HEK293 (cell line): ENCODE measurements around the gene MRGPRD.

Experiments
- CTCF ChIA-PET: fragments of 350-600 bp; formaldehyde crosslinking; extraction: SDS; loops from one replicate; lab custom pipeline; 2021; ENCODE audit warnings: antibody characterized with exemption; lab: Yijun Ruan, JAX
- POLR2A ChIA-PET: fragments of 300-600 bp; formaldehyde crosslinking; extraction: SDS; loops from one replicate; lab custom pipeline; 2020; ENCODE audit warnings: antibody characterized with exemption, inconsistent platforms; lab: Yijun Ruan, JAX
- H3K27ac ChIP-seq: fragments of 200-500 bp; sonication (Bioruptor generic); 2 replicates; pipeline ENCODE4 v1.5.1; 2014; ENCODE audit warnings: low read depth, low read length, control low read depth, inconsistent platforms; ENCODE audit errors: extremely low read depth
- H3K36me3 ChIP-seq, 2 experiments: fragments of 200-500 bp in 1 of 2; sonication (Bioruptor generic) in 1 of 2; 1 replicate in 1 of 2; 2 replicates in 1 of 2; pipeline ENCODE4 v1.5.1; 2014 to 2017; ENCODE audit warnings: inconsistent platforms in 2 of 2, low read length in 2 of 2; ENCODE audit not compliant: control insufficient read depth in 2 of 2, insufficient read depth in 1 of 2
- H3K4me1 ChIP-seq: fragments of 200-500 bp; sonication (Bioruptor generic); 2 replicates; pipeline ENCODE4 v1.5.1; 2014; ENCODE audit warnings: mild to moderate bottlenecking, low read length, inconsistent platforms; ENCODE audit not compliant: control insufficient read depth, insufficient read depth
- H3K4me3 ChIP-seq: 2 replicates; pipeline ENCODE4 v1.5.1; 2011; ENCODE audit warnings: low read depth, mild to moderate bottlenecking, control low read depth, low read length, moderate library complexity
- H3K9me3 ChIP-seq: fragments of 200-500 bp; sonication (Bioruptor generic); 2 replicates; pipeline ENCODE4 v1.5.1; 2014; ENCODE audit warnings: low read depth, low read length, inconsistent platforms; ENCODE audit not compliant: control insufficient read depth, insufficient read depth
- ATF2 ChIP-seq: fragments of 450-650 bp; formaldehyde crosslinking; IDR thresholded peaks from 2 replicates; pipeline ENCODE4 v1.5.1; 2016; ENCODE audit warnings: missing biosample characterization, missing genetic modification characterization, low read depth
- BCL11B ChIP-seq: fragments of 450-650 bp; formaldehyde crosslinking; IDR thresholded peaks from 2 replicates; pipeline ENCODE4 v1.5.1; 2016; ENCODE audit warnings: low read depth, missing biosample characterization, missing genetic modification characterization
- GLIS2 ChIP-seq: fragments of 450-650 bp; formaldehyde crosslinking; IDR thresholded peaks from 2 replicates; pipeline ENCODE4 v1.5.1; 2016; ENCODE audit warnings: missing biosample characterization, missing genetic modification characterization
- KLF16 ChIP-seq: fragments of 450-650 bp; formaldehyde crosslinking; IDR thresholded peaks from 2 replicates; pipeline ENCODE4 v1.5.1; 2017; ENCODE audit warnings: missing biosample characterization, missing genetic modification characterization
- ZBTB1 ChIP-seq: fragments of 450-650 bp; formaldehyde crosslinking; IDR thresholded peaks from 2 replicates; pipeline ENCODE4 v1.5.1; 2016; ENCODE audit warnings: missing biosample characterization, missing genetic modification characterization
- ZBTB8A ChIP-seq: fragments of 450-650 bp; formaldehyde crosslinking; IDR thresholded peaks from 2 replicates; pipeline ENCODE4 v1.5.1; 2016; ENCODE audit warnings: missing biosample characterization, missing genetic modification characterization
- ZNF10 ChIP-seq: fragments of 450-650 bp; formaldehyde crosslinking; IDR thresholded peaks from 2 replicates; pipeline ENCODE4 v1.5.1; 2017; ENCODE audit warnings: missing biosample characterization, missing genetic modification characterization
- ZNF292 ChIP-seq: fragments of 450-650 bp; formaldehyde crosslinking; IDR thresholded peaks from 2 replicates; pipeline ENCODE4 v1.5.1; 2016; ENCODE audit warnings: low read depth, missing biosample characterization, missing genetic modification characterization, borderline replicate concordance
- ZNF433 ChIP-seq: fragments of 450-650 bp; formaldehyde crosslinking; IDR thresholded peaks from 2 replicates; pipeline ENCODE4 v1.5.1; 2016; ENCODE audit warnings: missing biosample characterization, missing genetic modification characterization, low read depth
- ZNF610 ChIP-seq: fragments of 450-650 bp; formaldehyde crosslinking; IDR thresholded peaks from 2 replicates; pipeline ENCODE4 v1.5.1; 2016; ENCODE audit warnings: missing biosample characterization, missing genetic modification characterization, borderline replicate concordance
- ZNF785 ChIP-seq: fragments of 450-650 bp; formaldehyde crosslinking; IDR thresholded peaks from 2 replicates; pipeline ENCODE4 v1.5.1; 2016; ENCODE audit warnings: missing biosample characterization, missing genetic modification characterization
- ZNF791 ChIP-seq: fragments of 450-650 bp; formaldehyde crosslinking; IDR thresholded peaks from 2 replicates; pipeline ENCODE4 v1.5.1; 2016; ENCODE audit warnings: missing biosample characterization, missing genetic modification characterization
- ZXDB ChIP-seq: fragments of 450-650 bp; formaldehyde crosslinking; IDR thresholded peaks from 2 replicates; pipeline ENCODE4 v1.5.1; 2016; ENCODE audit warnings: missing biosample characterization, missing genetic modification characterization
- TF ChIP-seq, protein P1 (sequence below): fragments of 450-650 bp; formaldehyde crosslinking; optimal IDR thresholded peaks from 2 replicates; pipeline ENCODE3; 2016; ENCODE audit warnings: missing biosample characterization, mild to moderate bottlenecking, missing genetic modification characterization
- TF ChIP-seq, protein P2 (sequence below): fragments of 450-650 bp; formaldehyde crosslinking; IDR thresholded peaks from 2 replicates; pipeline ENCODE4 v1.5.1; 2016; ENCODE audit warnings: missing biosample characterization, missing genetic modification characterization
- TF ChIP-seq, protein P3 (sequence below): fragments of 450-650 bp; formaldehyde crosslinking; IDR thresholded peaks from 2 replicates; pipeline ENCODE4 v1.5.1; 2016; ENCODE audit warnings: missing biosample characterization, missing genetic modification characterization

MRGPRD gene

DNA sequence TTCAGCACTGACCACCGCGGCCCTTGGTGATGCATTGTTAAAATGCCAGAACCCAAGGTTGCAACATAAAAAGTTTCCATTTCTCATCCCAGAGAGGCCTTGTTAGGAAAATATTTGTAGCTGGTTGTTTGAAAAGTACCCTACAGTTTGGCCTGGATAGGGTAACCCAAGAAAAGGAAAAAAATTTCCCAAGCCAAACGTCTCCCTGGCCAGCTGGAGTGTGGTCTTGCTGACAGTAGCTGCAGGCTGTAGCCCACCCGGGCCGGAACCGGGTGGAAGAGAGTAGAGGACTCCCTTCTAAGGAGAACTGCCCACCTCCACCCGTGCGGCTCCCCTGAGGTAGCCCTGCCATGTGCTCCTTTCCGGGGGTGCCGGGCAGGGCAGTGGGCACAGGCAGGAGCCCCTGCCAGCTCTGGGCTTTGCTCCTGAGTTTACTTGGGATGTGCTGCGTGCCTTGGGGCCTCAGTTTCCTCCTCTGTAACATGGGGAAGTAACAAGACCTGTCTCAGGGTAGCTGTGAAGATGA lies 38.6 kb downstream of the MRGPRD start:
- peaks cover 0 to 34% of the 10 kb centered on the region in 2 experiments; a peak in 1 of 3 replicates for H3K36me3 ChIP-seq
- no peaks in the 10 kb centered on the region for H3K9me3 ChIP-seq
- TF ChIP-seq ZNF10 (tag by site-specific recombination) (no peak), ZBTB1 (tag by site-specific recombination) (no peak), ZNF433 (no peak), GLIS2 (tag by site-specific recombination) (no peak), ATF2 (no peak)
- TF ChIP-seq, all 188 proteins: peak for 0
- no peaks in the 10 kb centered on the region for H3K4me1 ChIP-seq
- ChIA-PET POLR2A (no interaction called here), CTCF (no interaction called here)
- no peak overlapping the region for H3K27ac ChIP-seq
- no peak overlapping the region for H3K4me3 ChIP-seq

- no peak for TF ChIP-seq ZNF433
- Histone ChIP-seq H3K36me3 (peaks cover 0 to 40% of the 10 kb centered on the region in 2 experiments; a peak in 1 of 3 replicates), H3K27ac (no peak overlapping the region), H3K4me1 (no peaks in the 10 kb centered on the region), H3K9me3 (no peaks in the 10 kb centered on the region), H3K4me3 (no peak overlapping the region)
- ChIA-PET POLR2A (no interaction called here), CTCF (no interaction called here)
These were observed 39.3 kb downstream of the MRGPRD start for GRCh38 chr11:68941324-68942094.

GRCh38 chr11:68940651-68941323 lies 40.0 kb downstream of the MRGPRD start:
- Histone ChIP-seq H3K36me3 (peaks cover 0 to 47% of the 10 kb centered on the region in 2 experiments; a peak in 1 of 3 replicates), H3K4me1 (no peaks in the 10 kb centered on the region), H3K9me3 (no peaks in the 10 kb centered on the region)
- no peak for TF ChIP-seq ZNF610 (tag by site-specific recombination)
- no peak for TF ChIP-seq ZNF785 (tag by site-specific recombination)
- no peak for TF ChIP-seq ZNF292 (tag by site-specific recombination)
- TF ChIP-seq, all 188 proteins: peak for 0
- no peak overlapping the region for H3K4me3 ChIP-seq
- H3K27ac ChIP-seq = no peak overlapping the region
- ChIA-PET CTCF (no interaction called here), POLR2A (no interaction called here)

DNA sequence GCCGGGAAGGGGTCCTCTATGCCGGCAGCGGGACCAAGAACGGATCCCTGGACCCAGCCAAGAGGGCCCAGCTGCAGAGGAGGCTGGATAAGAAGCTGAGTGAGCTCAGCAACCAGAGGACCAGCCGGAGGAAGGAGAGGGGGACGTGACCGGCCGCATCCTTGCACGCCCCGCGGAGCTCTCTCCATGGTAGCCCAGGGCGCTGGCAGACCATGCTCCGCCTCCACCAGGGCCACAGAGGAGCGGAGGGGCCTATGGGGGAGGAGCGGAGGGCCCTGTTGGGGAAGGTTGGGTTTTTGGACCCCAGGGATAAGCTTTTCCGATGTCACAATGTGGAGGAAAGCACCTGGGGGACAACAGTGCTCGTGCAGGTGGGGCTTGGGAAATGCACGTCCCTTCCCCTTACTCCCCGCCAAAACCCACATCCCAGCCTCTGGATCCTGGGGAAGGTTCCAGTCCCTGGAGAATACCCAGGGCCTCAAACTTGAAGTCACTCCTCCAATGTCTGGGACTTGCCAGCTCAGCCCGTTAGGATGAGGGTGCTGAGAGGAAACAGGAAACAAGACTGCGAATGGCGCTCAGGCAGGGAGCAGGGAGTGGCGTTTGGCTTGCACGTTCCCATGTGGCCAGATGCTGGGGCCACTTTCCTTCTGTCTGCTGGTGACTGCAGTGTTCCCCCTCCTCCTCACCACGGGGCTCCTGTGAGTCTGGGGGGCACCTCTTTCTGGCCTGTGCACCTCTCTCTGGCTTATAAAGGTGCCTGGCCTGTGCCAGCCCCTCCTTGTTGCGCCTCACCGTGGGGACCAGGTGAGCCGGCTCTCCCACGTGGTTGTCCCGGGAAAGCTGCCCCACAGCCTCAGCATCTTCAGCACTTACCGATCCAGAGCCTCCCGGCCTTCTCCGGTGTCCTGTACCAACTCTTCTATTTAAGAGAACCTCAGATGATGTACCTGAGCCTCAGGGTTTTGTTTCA lies 40.9 kb downstream of the MRGPRD start:
- H3K36me3 ChIP-seq = peaks cover 0 to 57% of the 10 kb centered on the region in 2 experiments; a peak in 1 of 3 replicates
- H3K27ac ChIP-seq = no peak overlapping the region
- H3K9me3 ChIP-seq = no peaks in the 10 kb centered on the region
- ChIA-PET POLR2A (no interaction called here), CTCF (no interaction called here)
- H3K4me3 ChIP-seq = no peak overlapping the region
- no peaks in the 10 kb centered on the region for H3K4me1 ChIP-seq
- TF ChIP-seq, protein P1, sequence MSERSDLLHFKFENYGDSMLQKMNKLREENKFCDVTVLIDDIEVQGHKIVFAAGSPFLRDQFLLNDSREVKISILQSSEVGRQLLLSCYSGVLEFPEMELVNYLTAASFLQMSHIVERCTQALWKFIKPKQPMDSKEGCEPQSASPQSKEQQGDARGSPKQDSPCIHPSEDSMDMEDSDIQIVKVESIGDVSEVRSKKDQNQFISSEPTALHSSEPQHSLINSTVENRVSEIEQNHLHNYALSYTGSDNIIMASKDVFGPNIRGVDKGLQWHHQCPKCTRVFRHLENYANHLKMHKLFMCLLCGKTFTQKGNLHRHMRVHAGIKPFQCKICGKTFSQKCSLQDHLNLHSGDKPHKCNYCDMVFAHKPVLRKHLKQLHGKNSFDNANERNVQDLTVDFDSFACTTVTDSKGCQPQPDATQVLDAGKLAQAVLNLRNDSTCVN (tag by site-specific recombination) = no peak
- TF ChIP-seq ZBTB8A (tag by site-specific recombination) = no peak
- no peak for TF ChIP-seq ZNF791 (tag by site-specific recombination)
- TF ChIP-seq ZXDB (tag by site-specific recombination) = no peak
- TF ChIP-seq, protein P2, sequence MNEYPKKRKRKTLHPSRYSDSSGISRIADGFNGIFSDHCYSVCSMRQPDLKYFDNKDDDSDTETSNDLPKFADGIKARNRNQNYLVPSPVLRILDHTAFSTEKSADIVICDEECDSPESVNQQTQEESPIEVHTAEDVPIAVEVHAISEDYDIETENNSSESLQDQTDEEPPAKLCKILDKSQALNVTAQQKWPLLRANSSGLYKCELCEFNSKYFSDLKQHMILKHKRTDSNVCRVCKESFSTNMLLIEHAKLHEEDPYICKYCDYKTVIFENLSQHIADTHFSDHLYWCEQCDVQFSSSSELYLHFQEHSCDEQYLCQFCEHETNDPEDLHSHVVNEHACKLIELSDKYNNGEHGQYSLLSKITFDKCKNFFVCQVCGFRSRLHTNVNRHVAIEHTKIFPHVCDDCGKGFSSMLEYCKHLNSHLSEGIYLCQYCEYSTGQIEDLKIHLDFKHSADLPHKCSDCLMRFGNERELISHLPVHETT (tag by site-specific recombination) = no peak
- TF ChIP-seq, protein P3, sequence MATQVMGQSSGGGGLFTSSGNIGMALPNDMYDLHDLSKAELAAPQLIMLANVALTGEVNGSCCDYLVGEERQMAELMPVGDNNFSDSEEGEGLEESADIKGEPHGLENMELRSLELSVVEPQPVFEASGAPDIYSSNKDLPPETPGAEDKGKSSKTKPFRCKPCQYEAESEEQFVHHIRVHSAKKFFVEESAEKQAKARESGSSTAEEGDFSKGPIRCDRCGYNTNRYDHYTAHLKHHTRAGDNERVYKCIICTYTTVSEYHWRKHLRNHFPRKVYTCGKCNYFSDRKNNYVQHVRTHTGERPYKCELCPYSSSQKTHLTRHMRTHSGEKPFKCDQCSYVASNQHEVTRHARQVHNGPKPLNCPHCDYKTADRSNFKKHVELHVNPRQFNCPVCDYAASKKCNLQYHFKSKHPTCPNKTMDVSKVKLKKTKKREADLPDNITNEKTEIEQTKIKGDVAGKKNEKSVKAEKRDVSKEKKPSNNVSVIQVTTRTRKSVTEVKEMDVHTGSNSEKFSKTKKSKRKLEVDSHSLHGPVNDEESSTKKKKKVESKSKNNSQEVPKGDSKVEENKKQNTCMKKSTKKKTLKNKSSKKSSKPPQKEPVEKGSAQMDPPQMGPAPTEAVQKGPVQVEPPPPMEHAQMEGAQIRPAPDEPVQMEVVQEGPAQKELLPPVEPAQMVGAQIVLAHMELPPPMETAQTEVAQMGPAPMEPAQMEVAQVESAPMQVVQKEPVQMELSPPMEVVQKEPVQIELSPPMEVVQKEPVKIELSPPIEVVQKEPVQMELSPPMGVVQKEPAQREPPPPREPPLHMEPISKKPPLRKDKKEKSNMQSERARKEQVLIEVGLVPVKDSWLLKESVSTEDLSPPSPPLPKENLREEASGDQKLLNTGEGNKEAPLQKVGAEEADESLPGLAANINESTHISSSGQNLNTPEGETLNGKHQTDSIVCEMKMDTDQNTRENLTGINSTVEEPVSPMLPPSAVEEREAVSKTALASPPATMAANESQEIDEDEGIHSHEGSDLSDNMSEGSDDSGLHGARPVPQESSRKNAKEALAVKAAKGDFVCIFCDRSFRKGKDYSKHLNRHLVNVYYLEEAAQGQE = 0 out of 2 replicates have a peak, but pooled peaks have one; percentile 25
- TF ChIP-seq BCL11B (tag by site-specific recombination) = no peak
- TF ChIP-seq KLF16 (tag by site-specific recombination) = no peak
